ENCODE data around the gene MYO5B. TPM values are rescaled to one million over a fixed set of nuclear protein-coding genes. Genes with fewer than 3 reads are reported as not detected.

Gene MYO5B
- total and polyA plus RNA-seq, 10 of the 15 experiments (the other 5 are each of a cell fraction or from before 2014, with no cell fraction given): 2.5 to 4.5 (median 3.3) TPM

DNA sequence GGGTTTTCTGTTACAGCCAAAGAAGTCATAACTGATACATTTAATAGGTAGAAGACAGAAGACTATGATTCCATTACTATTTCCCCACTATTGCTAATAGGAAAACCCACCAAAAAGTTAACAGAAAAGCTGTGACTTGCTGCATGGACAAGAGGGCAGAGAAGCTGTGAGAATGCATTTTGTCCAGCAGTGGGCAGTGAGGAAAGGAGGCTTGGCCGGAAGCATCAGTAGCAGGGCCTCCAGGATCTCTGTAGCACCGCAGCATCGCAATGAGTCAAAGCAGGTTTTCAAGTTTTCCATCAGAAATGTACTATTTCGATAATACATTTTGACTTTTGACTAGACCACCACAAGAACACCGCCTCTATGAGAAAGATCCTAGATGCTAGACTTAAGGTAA, 24.9 kb downstream of the MYO5B start (continued):
- TF ChIP-seq, protein P1, sequence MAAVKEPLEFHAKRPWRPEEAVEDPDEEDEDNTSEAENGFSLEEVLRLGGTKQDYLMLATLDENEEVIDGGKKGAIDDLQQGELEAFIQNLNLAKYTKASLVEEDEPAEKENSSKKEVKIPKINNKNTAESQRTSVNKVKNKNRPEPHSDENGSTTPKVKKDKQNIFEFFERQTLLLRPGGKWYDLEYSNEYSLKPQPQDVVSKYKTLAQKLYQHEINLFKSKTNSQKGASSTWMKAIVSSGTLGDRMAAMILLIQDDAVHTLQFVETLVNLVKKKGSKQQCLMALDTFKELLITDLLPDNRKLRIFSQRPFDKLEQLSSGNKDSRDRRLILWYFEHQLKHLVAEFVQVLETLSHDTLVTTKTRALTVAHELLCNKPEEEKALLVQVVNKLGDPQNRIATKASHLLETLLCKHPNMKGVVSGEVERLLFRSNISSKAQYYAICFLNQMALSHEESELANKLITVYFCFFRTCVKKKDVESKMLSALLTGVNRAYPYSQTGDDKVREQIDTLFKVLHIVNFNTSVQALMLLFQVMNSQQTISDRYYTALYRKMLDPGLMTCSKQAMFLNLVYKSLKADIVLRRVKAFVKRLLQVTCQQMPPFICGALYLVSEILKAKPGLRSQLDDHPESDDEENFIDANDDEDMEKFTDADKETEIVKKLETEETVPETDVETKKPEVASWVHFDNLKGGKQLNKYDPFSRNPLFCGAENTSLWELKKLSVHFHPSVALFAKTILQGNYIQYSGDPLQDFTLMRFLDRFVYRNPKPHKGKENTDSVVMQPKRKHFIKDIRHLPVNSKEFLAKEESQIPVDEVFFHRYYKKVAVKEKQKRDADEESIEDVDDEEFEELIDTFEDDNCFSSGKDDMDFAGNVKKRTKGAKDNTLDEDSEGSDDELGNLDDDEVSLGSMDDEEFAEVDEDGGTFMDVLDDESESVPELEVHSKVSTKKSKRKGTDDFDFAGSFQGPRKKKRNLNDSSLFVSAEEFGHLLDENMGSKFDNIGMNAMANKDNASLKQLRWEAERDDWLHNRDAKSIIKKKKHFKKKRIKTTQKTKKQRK (IDR thresholded peaks at IDR 0.05; ENCODE audit: low read depth, low read length): no peak
- TF ChIP-seq, protein P2, sequence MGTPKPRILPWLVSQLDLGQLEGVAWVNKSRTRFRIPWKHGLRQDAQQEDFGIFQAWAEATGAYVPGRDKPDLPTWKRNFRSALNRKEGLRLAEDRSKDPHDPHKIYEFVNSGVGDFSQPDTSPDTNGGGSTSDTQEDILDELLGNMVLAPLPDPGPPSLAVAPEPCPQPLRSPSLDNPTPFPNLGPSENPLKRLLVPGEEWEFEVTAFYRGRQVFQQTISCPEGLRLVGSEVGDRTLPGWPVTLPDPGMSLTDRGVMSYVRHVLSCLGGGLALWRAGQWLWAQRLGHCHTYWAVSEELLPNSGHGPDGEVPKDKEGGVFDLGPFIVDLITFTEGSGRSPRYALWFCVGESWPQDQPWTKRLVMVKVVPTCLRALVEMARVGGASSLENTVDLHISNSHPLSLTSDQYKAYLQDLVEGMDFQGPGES (IDR thresholded peaks at IDR 0.05): no peak

DNA sequence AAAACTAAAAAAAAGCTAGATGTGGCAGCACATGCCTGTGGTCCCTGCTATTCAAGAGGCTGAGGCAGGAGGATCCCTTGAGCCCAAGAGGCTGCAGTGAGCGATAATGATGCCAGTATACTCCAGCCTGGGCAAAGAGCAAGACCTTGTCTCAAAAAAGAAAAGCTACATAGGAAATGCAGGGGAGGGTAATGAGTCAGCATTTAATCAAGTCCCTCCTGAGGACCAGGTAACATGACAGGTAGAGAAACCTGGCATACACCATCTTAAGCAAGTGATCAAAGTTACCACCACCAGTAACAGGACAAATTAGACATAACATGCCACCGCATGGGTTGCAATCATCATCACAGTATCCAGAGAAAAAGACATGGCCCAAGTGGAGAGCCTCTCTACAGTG, 25.8 kb downstream of the MYO5B start:
- Histone ChIP-seq H3K27me3 (replicated peaks in 1 of 2; ENCODE audit: control insufficient read depth in 2 of 2, insufficient read depth in 2 of 2, low read length in 1 of 2) (no peaks in the 10 kb centered on the region; a peak in 2 of 4 replicates), H3K27ac (ENCODE audit: control insufficient read depth, insufficient read depth) (no peak overlapping the region), H2AFZ (ENCODE audit: control insufficient read depth, low read depth, low read length) (no peak overlapping the region), H3K36me3 (ENCODE audit: control insufficient read depth in 2 of 2, insufficient read depth in 2 of 2, low read length in 1 of 2) (no peaks in the 10 kb centered on the region), H3K79me2 (ENCODE audit: control insufficient read depth, insufficient read depth, low read length) (no peaks in the 10 kb centered on the region), H3K9ac (ENCODE audit: control insufficient read depth, insufficient read depth, low read length) (no peak overlapping the region), H3K4me1 (ENCODE audit: control insufficient read depth, insufficient read depth, low read length) (no peaks in the 10 kb centered on the region), H3K9me3 (replicated peaks; ENCODE audit: control insufficient read depth, insufficient read depth, low read length) (no peaks in the 10 kb centered on the region), H4K20me1 (ENCODE audit: control insufficient read depth, insufficient read depth) (no peaks in the 10 kb centered on the region), H3K4me3 (no peak overlapping the region), H3K4me2 (ENCODE audit: control insufficient read depth, insufficient read depth) (no peak overlapping the region)
- intact Hi-C loops (cut with micrococcal nuclease; ENCODE audit: unreplicated experiment): no loop called here
- in situ Hi-C loops (cut with MboI): no loop called here
- ChIA-PET RAD21 (ENCODE audit: unreplicated experiment) (no interaction called here), POLR2A (no interaction called here), CTCF (no interaction called here), SMC1A (ENCODE audit: uncharacterized antibody, unreplicated experiment) (no interaction called here)
- ATAC-seq (no peak), FAIRE-seq (no peak), DNase-seq (ENCODE audit: low read depth, low spot score) (no peak)
- no CpG with 5 or more reads among the region's 2 CpGs for WGBS (ENCODE audit: insufficient coverage, insufficient replicate concordance, low lambda C conversion rate, missing lambda C conversion rate)
- BruUV-seq (replicated peaks): no TSS peak
- TF ChIP-seq TCF12 (IDR thresholded peaks at IDR 0.05; ENCODE audit: low read depth, low read length) (no peak), SP1 (IDR thresholded peaks at IDR 0.05; ENCODE audit: low read depth, low read length) (no peak), SIX5 (IDR thresholded peaks at IDR 0.05; ENCODE audit: low read depth, low read length, severe bottlenecking) (no peak), FOXM1 (IDR thresholded peaks at IDR 0.05; ENCODE audit: low read depth, low read length) (no peak), HCFC1 (IDR thresholded peaks at IDR 0.05; ENCODE audit: low read length) (no peak), RELA (IDR thresholded peaks at IDR 0.05; ENCODE audit: borderline replicate concordance, partially characterized antibody) (no peak)
- TF ChIP-seq, protein P3, sequence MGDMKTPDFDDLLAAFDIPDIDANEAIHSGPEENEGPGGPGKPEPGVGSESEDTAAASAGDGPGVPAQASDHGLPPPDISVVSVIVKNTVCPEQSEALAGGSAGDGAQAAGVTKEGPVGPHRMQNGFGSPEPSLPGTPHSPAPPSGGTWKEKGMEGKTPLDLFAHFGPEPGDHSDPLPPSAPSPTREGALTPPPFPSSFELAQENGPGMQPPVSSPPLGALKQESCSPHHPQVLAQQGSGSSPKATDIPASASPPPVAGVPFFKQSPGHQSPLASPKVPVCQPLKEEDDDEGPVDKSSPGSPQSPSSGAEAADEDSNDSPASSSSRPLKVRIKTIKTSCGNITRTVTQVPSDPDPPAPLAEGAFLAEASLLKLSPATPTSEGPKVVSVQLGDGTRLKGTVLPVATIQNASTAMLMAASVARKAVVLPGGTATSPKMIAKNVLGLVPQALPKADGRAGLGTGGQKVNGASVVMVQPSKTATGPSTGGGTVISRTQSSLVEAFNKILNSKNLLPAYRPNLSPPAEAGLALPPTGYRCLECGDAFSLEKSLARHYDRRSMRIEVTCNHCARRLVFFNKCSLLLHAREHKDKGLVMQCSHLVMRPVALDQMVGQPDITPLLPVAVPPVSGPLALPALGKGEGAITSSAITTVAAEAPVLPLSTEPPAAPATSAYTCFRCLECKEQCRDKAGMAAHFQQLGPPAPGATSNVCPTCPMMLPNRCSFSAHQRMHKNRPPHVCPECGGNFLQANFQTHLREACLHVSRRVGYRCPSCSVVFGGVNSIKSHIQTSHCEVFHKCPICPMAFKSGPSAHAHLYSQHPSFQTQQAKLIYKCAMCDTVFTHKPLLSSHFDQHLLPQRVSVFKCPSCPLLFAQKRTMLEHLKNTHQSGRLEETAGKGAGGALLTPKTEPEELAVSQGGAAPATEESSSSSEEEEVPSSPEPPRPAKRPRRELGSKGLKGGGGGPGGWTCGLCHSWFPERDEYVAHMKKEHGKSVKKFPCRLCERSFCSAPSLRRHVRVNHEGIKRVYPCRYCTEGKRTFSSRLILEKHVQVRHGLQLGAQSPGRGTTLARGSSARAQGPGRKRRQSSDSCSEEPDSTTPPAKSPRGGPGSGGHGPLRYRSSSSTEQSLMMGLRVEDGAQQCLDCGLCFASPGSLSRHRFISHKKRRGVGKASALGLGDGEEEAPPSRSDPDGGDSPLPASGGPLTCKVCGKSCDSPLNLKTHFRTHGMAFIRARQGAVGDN (IDR thresholded peaks at IDR 0.05): no peak
- TF ChIP-seq, protein P4, sequence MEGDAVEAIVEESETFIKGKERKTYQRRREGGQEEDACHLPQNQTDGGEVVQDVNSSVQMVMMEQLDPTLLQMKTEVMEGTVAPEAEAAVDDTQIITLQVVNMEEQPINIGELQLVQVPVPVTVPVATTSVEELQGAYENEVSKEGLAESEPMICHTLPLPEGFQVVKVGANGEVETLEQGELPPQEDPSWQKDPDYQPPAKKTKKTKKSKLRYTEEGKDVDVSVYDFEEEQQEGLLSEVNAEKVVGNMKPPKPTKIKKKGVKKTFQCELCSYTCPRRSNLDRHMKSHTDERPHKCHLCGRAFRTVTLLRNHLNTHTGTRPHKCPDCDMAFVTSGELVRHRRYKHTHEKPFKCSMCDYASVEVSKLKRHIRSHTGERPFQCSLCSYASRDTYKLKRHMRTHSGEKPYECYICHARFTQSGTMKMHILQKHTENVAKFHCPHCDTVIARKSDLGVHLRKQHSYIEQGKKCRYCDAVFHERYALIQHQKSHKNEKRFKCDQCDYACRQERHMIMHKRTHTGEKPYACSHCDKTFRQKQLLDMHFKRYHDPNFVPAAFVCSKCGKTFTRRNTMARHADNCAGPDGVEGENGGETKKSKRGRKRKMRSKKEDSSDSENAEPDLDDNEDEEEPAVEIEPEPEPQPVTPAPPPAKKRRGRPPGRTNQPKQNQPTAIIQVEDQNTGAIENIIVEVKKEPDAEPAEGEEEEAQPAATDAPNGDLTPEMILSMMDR (IDR thresholded peaks at IDR 0.05 in 2 of 3, conservative IDR thresholded peaks at IDR 0.05 in 1 of 3; ENCODE audit: control insufficient read depth in 2 of 3, extremely low read depth in 1 of 3, insufficient read depth in 1 of 3, low read depth in 3 of 3, low read length in 3 of 3): no peak
- TF ChIP-seq, protein P5, sequence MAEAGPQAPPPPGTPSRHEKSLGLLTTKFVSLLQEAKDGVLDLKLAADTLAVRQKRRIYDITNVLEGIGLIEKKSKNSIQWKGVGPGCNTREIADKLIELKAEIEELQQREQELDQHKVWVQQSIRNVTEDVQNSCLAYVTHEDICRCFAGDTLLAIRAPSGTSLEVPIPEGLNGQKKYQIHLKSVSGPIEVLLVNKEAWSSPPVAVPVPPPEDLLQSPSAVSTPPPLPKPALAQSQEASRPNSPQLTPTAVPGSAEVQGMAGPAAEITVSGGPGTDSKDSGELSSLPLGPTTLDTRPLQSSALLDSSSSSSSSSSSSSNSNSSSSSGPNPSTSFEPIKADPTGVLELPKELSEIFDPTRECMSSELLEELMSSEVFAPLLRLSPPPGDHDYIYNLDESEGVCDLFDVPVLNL (IDR thresholded peaks at IDR 0.05; ENCODE audit: low read depth, low read length): no peak
